Common myeloid progenitor, CD34-positive (primary cell): ENCODE measurements around the gene RASL10A.

Source experiments
- CTCF ChIA-PET: fragments of 350-600 bp; sonication (Branson Sonifier 250); formaldehyde crosslinking; loops from one replicate; lab custom pipeline; 2021; ENCODE audit warnings: antibody characterized with exemption; lab: Charles Lee
- POLR2A ChIA-PET: fragments of 350-600 bp; sonication (Branson Sonifier 250); formaldehyde crosslinking; loops from one replicate; lab custom pipeline; 2021; ENCODE audit warnings: antibody characterized with exemption; lab: Charles Lee
- DNase-seq, 3 donors: peaks; one replicate each; pipeline versions ENCODE4 v3.0.0 to v3.0.0-alpha.2; 2013
- H3K27ac ChIP-seq, 2 experiments: 1 replicate in 1 of 2; 2 replicates in 1 of 2; pipeline ENCODE4 v1.7.0; 2013; ENCODE audit warnings: inconsistent platforms in 2 of 2, low read length in 2 of 2, mild to moderate bottlenecking in 2 of 2, low read depth in 1 of 2, moderate library complexity in 1 of 2; ENCODE audit not compliant: severe bottlenecking in 2 of 2, insufficient read depth in 1 of 2, poor library complexity in 1 of 2
- H3K27me3 ChIP-seq, 5 experiments: replicated peaks in 2 of 5; 1 replicate in 3 of 5; 2 replicates in 2 of 5; pipeline versions ENCODE4 v1.6.1 to v1.7.0; 2013; ENCODE audit warnings: low read length in 4 of 5, mild to moderate bottlenecking in 2 of 5, moderate library complexity in 2 of 5, inconsistent platforms in 1 of 5; ENCODE audit not compliant: insufficient read depth in 5 of 5, control insufficient read depth in 4 of 5
- H3K36me3 ChIP-seq, 4 experiments: 1 replicate in 2 of 4; 2 replicates in 2 of 4; pipeline versions ENCODE4 v1.6.1 to v1.7.0; 2013; ENCODE audit warnings: low read length in 3 of 4, control low read depth in 1 of 4, mild to moderate bottlenecking in 1 of 4; ENCODE audit not compliant: control insufficient read depth in 4 of 4, insufficient read depth in 4 of 4
- H3K4me1 ChIP-seq, 4 experiments: 1 replicate in 3 of 4; 2 replicates in 1 of 4; pipeline versions ENCODE4 v1.6.1 to v1.7.1; 2013; ENCODE audit warnings: low read length in 3 of 4, mild to moderate bottlenecking in 3 of 4, control low read depth in 1 of 4, inconsistent platforms in 1 of 4, moderate library complexity in 1 of 4; ENCODE audit not compliant: control insufficient read depth in 4 of 4, insufficient read depth in 4 of 4; ENCODE audit errors: control extremely low read depth in 1 of 4
- H3K4me3 ChIP-seq, 7 experiments: 1 replicate in 4 of 7; 2 replicates in 3 of 7; pipeline versions ENCODE4 v1.5.1 to v1.7.0; 2013; ENCODE audit warnings: mild to moderate bottlenecking in 7 of 7, low read length in 6 of 7, moderate library complexity in 6 of 7, inconsistent platforms in 2 of 7, low read depth in 2 of 7, control low read depth in 1 of 7; ENCODE audit not compliant: insufficient read depth in 4 of 7, control insufficient read depth in 1 of 7; ENCODE audit errors: extremely low read depth in 1 of 7
- H3K9me3 ChIP-seq, 5 experiments: 1 replicate in 4 of 5; 2 replicates in 1 of 5; pipeline versions ENCODE4 v1.6.1 to v1.7.1; 2013; ENCODE audit warnings: low read length in 4 of 5, mild to moderate bottlenecking in 2 of 5, inconsistent platforms in 1 of 5, low read depth in 1 of 5, moderate library complexity in 1 of 5; ENCODE audit not compliant: control insufficient read depth in 4 of 5, insufficient read depth in 2 of 5; ENCODE audit errors: control extremely low read depth in 1 of 5
- WGBS: methylation state at CpG from one replicate; pipeline ENCODE4 v1.1.5; 2013; ENCODE audit not compliant: insufficient coverage; 5-methylcytosine and 5-hydroxymethylcytosine counted together

RASL10A gene

GRCh38 chr22:29290061-29290460 is 25.4 kb downstream of the RASL10A start:
- Histone ChIP-seq H3K4me3 (no peak overlapping the region), H3K4me1 (no peaks in the 10 kb centered on the region), H3K27ac (no peak overlapping the region), H3K36me3 (peaks cover 29 to 98% (median 80%) of the 10 kb centered on the region in 4 experiments), H3K27me3 (no peaks in the 10 kb centered on the region), H3K9me3 (no peaks in the 10 kb centered on the region)
- POLR2A ChIA-PET: interaction anchor here (1.0 to 1.2 kb wide), 2 partner anchors 13 to 20 kb away, joined by 3 read pairs; no protein-coding TSS in a partner anchor
- no peak for DNase-seq
- 95% methylated on average over 3 of the region's 5 CpGs for WGBS
- CTCF ChIA-PET: interaction anchor here (0.6 to 1.0 kb wide), 2 partner anchors 10 to 74 kb away, joined by 3 to 4 read pairs; no protein-coding TSS in a partner anchor

GRCh38 chr22:29288837-29289236 is 26.7 kb downstream of the RASL10A start:
- no peaks in the 10 kb centered on the region for H3K4me1 ChIP-seq
- peaks cover 29 to 99% (median 81%) of the 10 kb centered on the region in 4 experiments for H3K36me3 ChIP-seq
- H3K27ac ChIP-seq: no peak overlapping the region
- WGBS: 80% methylated on average over 1 of the region's 2 CpGs
- POLR2A ChIA-PET: no interaction called here
- H3K27me3 ChIP-seq: no peaks in the 10 kb centered on the region
- H3K4me3 ChIP-seq: no peak overlapping the region
- no peaks in the 10 kb centered on the region for H3K9me3 ChIP-seq
- no peak for DNase-seq
- CTCF ChIA-PET: interaction anchor here (5.4 kb wide), 1 partner anchor 16 kb away, joined by 23 read pairs; no protein-coding TSS in a partner anchor

- H3K36me3 ChIP-seq: peaks cover 27 to 92% (median 72%) of the 10 kb centered on the region in 4 experiments
- ChIA-PET POLR2A (no interaction called here), CTCF (interaction anchor here (0.9 to 5.4 kb wide), 4 partner anchors 11 to 17 kb away, joined by 3 to 23 read pairs (median 3); no protein-coding TSS in a partner anchor)
- H3K27ac ChIP-seq: no peak overlapping the region
- no peaks in the 10 kb centered on the region for H3K4me1 ChIP-seq
- DNase-seq: no peak
- WGBS: 96% methylated on average over 2 of the region's 3 CpGs
- no peaks in the 10 kb centered on the region for H3K27me3 ChIP-seq
- H3K9me3 ChIP-seq: no peaks in the 10 kb centered on the region
- H3K4me3 ChIP-seq: no peak overlapping the region
Measured at GRCh38 chr22:29284196-29284595, 31.3 kb downstream of the RASL10A start.

- WGBS: no CpG with 5 or more reads among the region's 1 CpG
- no peak for DNase-seq
- Histone ChIP-seq H3K4me3 (no peak overlapping the region), H3K9me3 (no peaks in the 10 kb centered on the region), H3K27me3 (no peaks in the 10 kb centered on the region), H3K36me3 (peaks cover 34 to 88% (median 70%) of the 10 kb centered on the region in 4 experiments), H3K27ac (no peak overlapping the region), H3K4me1 (peaks cover 0 to 5% (median 0%) of the 10 kb centered on the region in 4 experiments)
- ChIA-PET POLR2A (no interaction called here), CTCF (interaction anchor here (1.4 to 1.8 kb wide), 2 partner anchors 9 to 20 kb away, joined by 3 to 5 read pairs; no protein-coding TSS in a partner anchor)
Measured at GRCh38 chr22:29277927-29278326, 37.6 kb downstream of the RASL10A start.

- no CpG with 5 or more reads among the region's 3 CpGs for WGBS
- H3K27ac ChIP-seq: no peak overlapping the region
Measured at GRCh38 chr22:29275819-29276565, 39.5 kb downstream of the RASL10A start.

GRCh38 chr22:29275167-29275566 is 40.3 kb downstream of the RASL10A start:
- Histone ChIP-seq H3K4me1 (peaks cover 15 to 28% (median 16%) of the 10 kb centered on the region in 4 experiments), H3K36me3 (peaks cover 40 to 94% (median 64%) of the 10 kb centered on the region in 4 experiments), H3K27ac (no peak overlapping the region), H3K4me3 (no peak overlapping the region), H3K9me3 (no peaks in the 10 kb centered on the region), H3K27me3 (no peaks in the 10 kb centered on the region)
- POLR2A ChIA-PET: no interaction called here
- WGBS: 89% methylated on average over 3 of the region's 3 CpGs
- CTCF ChIA-PET: interaction anchor here (1.2 to 4.6 kb wide), 3 partner anchors 11 to 82 kb away, joined by 3 to 23 read pairs (median 3); no protein-coding TSS in a partner anchor
- DNase-seq: no peak

More at GRCh38 chr22:29275819-29276565, 39.5 kb downstream of the RASL10A start:
- Histone ChIP-seq H3K4me3 (no peak overlapping the region), H3K9me3 (no peaks in the 10 kb centered on the region), H3K4me1 (peaks cover 6 to 19% (median 8%) of the 10 kb centered on the region in 4 experiments), H3K36me3 (peaks cover 40 to 90% (median 68%) of the 10 kb centered on the region in 4 experiments), H3K27me3 (no peaks in the 10 kb centered on the region)
- no peak for DNase-seq
- ChIA-PET CTCF (interaction anchor here (1.5 kb wide), 1 partner anchor 31 kb away, joined by 3 read pairs; no protein-coding TSS in a partner anchor), POLR2A (no interaction called here)

GRCh38 chr22:29272624-29273023 is 42.9 kb downstream of the RASL10A start:
- peaks cover 29 to 86% (median 47%) of the 10 kb centered on the region in 4 experiments for H3K36me3 ChIP-seq
- H3K27me3 ChIP-seq: no peaks in the 10 kb centered on the region
- H3K9me3 ChIP-seq: no peaks in the 10 kb centered on the region
- DNase-seq: no peak
- no peak overlapping the region for H3K4me3 ChIP-seq
- peaks cover 26 to 44% (median 29%) of the 10 kb centered on the region in 4 experiments for H3K4me1 ChIP-seq
- CTCF ChIA-PET: interaction anchor here (4.6 kb wide), 1 partner anchor 14 kb away, joined by 23 read pairs; no protein-coding TSS in a partner anchor
- H3K27ac ChIP-seq: peak overlapping the region in 1 of 2 experiments; percentile 31
- 86% methylated on average over 1 of the region's 2 CpGs for WGBS
- POLR2A ChIA-PET: no interaction called here
